ENCODE results near the gene TMEM72.

Gene TMEM72

GRCh38 chr10:44880090-44880715 is 30.9 kb upstream of the TMEM72 start:
- H3K27ac ChIP-seq (ENCODE audit: insufficient read depth in 1 of 2, low read depth in 1 of 2, low read length in 2 of 2, poor library complexity in 1 of 2, severe bottlenecking in 2 of 2) = no peak overlapping the region
- peaks cover 0 to 5% (median 0%) of the 10 kb centered on the region in 5 experiments for H3K27me3 ChIP-seq (replicated peaks in 2 of 5; ENCODE audit: control insufficient read depth in 4 of 5, insufficient read depth in 5 of 5, low read length in 4 of 5)
- no peak overlapping the region for H3K4me3 ChIP-seq (ENCODE audit: control insufficient read depth in 1 of 7, extremely low read depth in 1 of 7, insufficient read depth in 4 of 7, low read depth in 2 of 7, low read length in 6 of 7)
- WGBS (ENCODE audit: insufficient coverage) = 97% methylated on average over 17 of the region's 17 CpGs
- no peak for DNase-seq
- peaks cover 2 to 23% (median 18%) of the 10 kb centered on the region in 4 experiments for H3K4me1 ChIP-seq (ENCODE audit: control extremely low read depth in 1 of 4, control insufficient read depth in 4 of 4, insufficient read depth in 4 of 4, low read length in 3 of 4)
- H3K36me3 ChIP-seq (ENCODE audit: control insufficient read depth in 4 of 4, insufficient read depth in 4 of 4, low read length in 3 of 4) = no peaks in the 10 kb centered on the region
- H3K9me3 ChIP-seq (ENCODE audit: control extremely low read depth in 1 of 5, control insufficient read depth in 4 of 5, insufficient read depth in 2 of 5, low read depth in 1 of 5, low read length in 4 of 5) = no peaks in the 10 kb centered on the region
- ChIA-PET CTCF (interaction anchor here (0.8 to 1.6 kb wide), 4 partner anchors 16 to 45 kb away, joined by 3 to 6 read pairs (median 6); no protein-coding TSS in a partner anchor), POLR2A (interaction anchor here (1.2 kb wide), 1 partner anchor 20 kb away, joined by 3 read pairs; no protein-coding TSS in a partner anchor)

GRCh38 chr10:44881649-44882048 is 29.5 kb upstream of the TMEM72 start:
- WGBS (ENCODE audit: insufficient coverage) = 17% methylated on average over 4 of the region's 7 CpGs
- no peaks in the 10 kb centered on the region for H3K9me3 ChIP-seq (ENCODE audit: control extremely low read depth in 1 of 5, control insufficient read depth in 4 of 5, insufficient read depth in 2 of 5, low read depth in 1 of 5, low read length in 4 of 5)
- peaks cover 0 to 5% (median 0%) of the 10 kb centered on the region in 5 experiments for H3K27me3 ChIP-seq (replicated peaks in 2 of 5; ENCODE audit: control insufficient read depth in 4 of 5, insufficient read depth in 5 of 5, low read length in 4 of 5)
- ChIA-PET CTCF (interaction anchor here (1.0 to 1.6 kb wide), 5 partner anchors 12 to 44 kb away, joined by 3 to 6 read pairs (median 6); no protein-coding TSS in a partner anchor), POLR2A (interaction anchor here (0.7 kb wide), 1 partner anchor 46 kb away, joined by 3 read pairs; no protein-coding TSS in a partner anchor)
- peaks cover 2 to 23% (median 18%) of the 10 kb centered on the region in 4 experiments for H3K4me1 ChIP-seq (ENCODE audit: control extremely low read depth in 1 of 4, control insufficient read depth in 4 of 4, insufficient read depth in 4 of 4, low read length in 3 of 4)
- peak; percentile 47 to 71 (median 64) for DNase-seq
- no peaks in the 10 kb centered on the region for H3K36me3 ChIP-seq (ENCODE audit: control insufficient read depth in 4 of 4, insufficient read depth in 4 of 4, low read length in 3 of 4)
- no peak overlapping the region for H3K4me3 ChIP-seq (ENCODE audit: control insufficient read depth in 1 of 7, extremely low read depth in 1 of 7, insufficient read depth in 4 of 7, low read depth in 2 of 7, low read length in 6 of 7)
- H3K27ac ChIP-seq (ENCODE audit: insufficient read depth in 1 of 2, low read depth in 1 of 2, low read length in 2 of 2, poor library complexity in 1 of 2, severe bottlenecking in 2 of 2) = no peak overlapping the region

- ChIA-PET CTCF (interaction anchor here (1.0 to 1.6 kb wide), 3 partner anchors 12 to 39 kb away, joined by 3 to 6 read pairs (median 5); no protein-coding TSS in a partner anchor), POLR2A (interaction anchor here (0.7 kb wide), 1 partner anchor 45 kb away, joined by 3 read pairs; no protein-coding TSS in a partner anchor)
- WGBS (ENCODE audit: insufficient coverage) = 88% methylated on average over 5 of the region's 6 CpGs
- Histone ChIP-seq H3K27me3 (replicated peaks in 2 of 5; ENCODE audit: control insufficient read depth in 4 of 5, insufficient read depth in 5 of 5, low read length in 4 of 5) (peaks cover 0 to 5% (median 0%) of the 10 kb centered on the region in 5 experiments), H3K4me3 (ENCODE audit: control insufficient read depth in 1 of 7, extremely low read depth in 1 of 7, insufficient read depth in 4 of 7, low read depth in 2 of 7, low read length in 6 of 7) (no peak overlapping the region), H3K4me1 (ENCODE audit: control extremely low read depth in 1 of 4, control insufficient read depth in 4 of 4, insufficient read depth in 4 of 4, low read length in 3 of 4) (peaks cover 2 to 23% (median 18%) of the 10 kb centered on the region in 4 experiments), H3K36me3 (ENCODE audit: control insufficient read depth in 4 of 4, insufficient read depth in 4 of 4, low read length in 3 of 4) (no peaks in the 10 kb centered on the region), H3K9me3 (ENCODE audit: control extremely low read depth in 1 of 5, control insufficient read depth in 4 of 5, insufficient read depth in 2 of 5, low read depth in 1 of 5, low read length in 4 of 5) (no peaks in the 10 kb centered on the region), H3K27ac (ENCODE audit: insufficient read depth in 1 of 2, low read depth in 1 of 2, low read length in 2 of 2, poor library complexity in 1 of 2, severe bottlenecking in 2 of 2) (no peak overlapping the region)
- DNase-seq = no peak
These were observed 28.9 kb upstream of the TMEM72 start for GRCh38 chr10:44882166-44882720.

- Histone ChIP-seq H3K27ac (ENCODE audit: insufficient read depth in 1 of 2, low read depth in 1 of 2, low read length in 2 of 2, poor library complexity in 1 of 2, severe bottlenecking in 2 of 2) (no peak overlapping the region), H3K9me3 (ENCODE audit: control extremely low read depth in 1 of 5, control insufficient read depth in 4 of 5, insufficient read depth in 2 of 5, low read depth in 1 of 5, low read length in 4 of 5) (no peaks in the 10 kb centered on the region), H3K27me3 (replicated peaks in 2 of 5; ENCODE audit: control insufficient read depth in 4 of 5, insufficient read depth in 5 of 5, low read length in 4 of 5) (peaks cover 0 to 5% (median 0%) of the 10 kb centered on the region in 5 experiments), H3K36me3 (ENCODE audit: control insufficient read depth in 4 of 4, insufficient read depth in 4 of 4, low read length in 3 of 4) (no peaks in the 10 kb centered on the region), H3K4me1 (ENCODE audit: control extremely low read depth in 1 of 4, control insufficient read depth in 4 of 4, insufficient read depth in 4 of 4, low read length in 3 of 4) (peaks cover 2 to 19% (median 14%) of the 10 kb centered on the region in 4 experiments), H3K4me3 (ENCODE audit: control insufficient read depth in 1 of 7, extremely low read depth in 1 of 7, insufficient read depth in 4 of 7, low read depth in 2 of 7, low read length in 6 of 7) (no peak overlapping the region)
- 61% methylated on average over 6 of the region's 8 CpGs for WGBS (ENCODE audit: insufficient coverage)
- DNase-seq = peak in 2 of 3 donors; percentile 21 to 46
- ChIA-PET POLR2A (no interaction called here), CTCF (no interaction called here)
These were observed 27.4 kb upstream of the TMEM72 start for GRCh38 chr10:44883593-44884331.

- DNase-seq = no peak
- POLR2A ChIA-PET = no interaction called here
- peaks cover 2 to 11% (median 7%) of the 10 kb centered on the region in 4 experiments for H3K4me1 ChIP-seq (ENCODE audit: control extremely low read depth in 1 of 4, control insufficient read depth in 4 of 4, insufficient read depth in 4 of 4, low read length in 3 of 4)
- no peaks in the 10 kb centered on the region for H3K9me3 ChIP-seq (ENCODE audit: control extremely low read depth in 1 of 5, control insufficient read depth in 4 of 5, insufficient read depth in 2 of 5, low read depth in 1 of 5, low read length in 4 of 5)
- H3K4me3 ChIP-seq (ENCODE audit: control insufficient read depth in 1 of 7, extremely low read depth in 1 of 7, insufficient read depth in 4 of 7, low read depth in 2 of 7, low read length in 6 of 7) = no peak overlapping the region
- 100% methylated on average over 6 of the region's 6 CpGs for WGBS (ENCODE audit: insufficient coverage)
- H3K27ac ChIP-seq (ENCODE audit: insufficient read depth in 1 of 2, low read depth in 1 of 2, low read length in 2 of 2, poor library complexity in 1 of 2, severe bottlenecking in 2 of 2) = no peak overlapping the region
- no peaks in the 10 kb centered on the region for H3K36me3 ChIP-seq (ENCODE audit: control insufficient read depth in 4 of 4, insufficient read depth in 4 of 4, low read length in 3 of 4)
- CTCF ChIA-PET = interaction anchor here (1.0 kb wide), 1 partner anchor 20 kb away, joined by 3 read pairs; no protein-coding TSS in a partner anchor
- H3K27me3 ChIP-seq (replicated peaks in 2 of 5; ENCODE audit: control insufficient read depth in 4 of 5, insufficient read depth in 5 of 5, low read length in 4 of 5) = peaks cover 0 to 3% (median 0%) of the 10 kb centered on the region in 5 experiments
These were observed 25.4 kb upstream of the TMEM72 start for GRCh38 chr10:44885710-44886109.

- Histone ChIP-seq H3K27ac (ENCODE audit: insufficient read depth in 1 of 2, low read depth in 1 of 2, low read length in 2 of 2, poor library complexity in 1 of 2, severe bottlenecking in 2 of 2) (no peak overlapping the region), H3K9me3 (ENCODE audit: control extremely low read depth in 1 of 5, control insufficient read depth in 4 of 5, insufficient read depth in 2 of 5, low read depth in 1 of 5, low read length in 4 of 5) (no peaks in the 10 kb centered on the region), H3K36me3 (ENCODE audit: control insufficient read depth in 4 of 4, insufficient read depth in 4 of 4, low read length in 3 of 4) (no peaks in the 10 kb centered on the region), H3K4me3 (ENCODE audit: control insufficient read depth in 1 of 7, extremely low read depth in 1 of 7, insufficient read depth in 4 of 7, low read depth in 2 of 7, low read length in 6 of 7) (no peak overlapping the region), H3K4me1 (ENCODE audit: control extremely low read depth in 1 of 4, control insufficient read depth in 4 of 4, insufficient read depth in 4 of 4, low read length in 3 of 4) (peaks cover 0 to 4% (median 2%) of the 10 kb centered on the region in 4 experiments), H3K27me3 (replicated peaks in 2 of 5; ENCODE audit: control insufficient read depth in 4 of 5, insufficient read depth in 5 of 5, low read length in 4 of 5) (no peaks in the 10 kb centered on the region)
- 86% methylated on average over 4 of the region's 5 CpGs for WGBS (ENCODE audit: insufficient coverage)
- POLR2A ChIA-PET = no interaction called here
- CTCF ChIA-PET = interaction anchor here (0.9 to 1.5 kb wide), 2 partner anchors 8 to 13 kb away, joined by 3 read pairs; no protein-coding TSS in a partner anchor
- DNase-seq = no peak
These were observed 24.2 kb upstream of the TMEM72 start for GRCh38 chr10:44886966-44887365.
